Activated naive CD4-positive, alpha-beta T cell treated with anti-CD3 and anti-CD28 coated beads, Interleukin-2, amount 50 U/mL, for 16 hours (primary cell): ENCODE data around the gene SNRPD2.

ENCODE experiments used
- DNase-seq: peaks from one replicate; pipeline ENCODE4 v3.0.0-alpha.2; 2020

Gene SNRPD2

GRCh38 chr19:45653634-45654033, 38.1 kb downstream of the SNRPD2 start:
- no peak for DNase-seq

- DNase-seq, result no peak
Measured at GRCh38 chr19:45650722-45651121, 41.0 kb downstream of the SNRPD2 start.

- no peak for DNase-seq
Measured at GRCh38 chr19:45646345-45646698, 45.4 kb downstream of the SNRPD2 start.

- DNase-seq, result peak; percentile 86
Measured at GRCh38 chr19:45645631-45646344, 46.0 kb downstream of the SNRPD2 start.

GRCh38 chr19:45645068-45645630, 46.6 kb downstream of the SNRPD2 start:
- no peak for DNase-seq

GRCh38 chr19:45643927-45644771, 47.6 kb downstream of the SNRPD2 start:
- no peak for DNase-seq

GRCh38 chr19:45643024-45643926, 48.5 kb downstream of the SNRPD2 start:
- peak; percentile 96 for DNase-seq

- peak; percentile 67 for DNase-seq
Measured at GRCh38 chr19:45641274-45642105, 50.3 kb downstream of the SNRPD2 start.

GRCh38 chr19:45640849-45641273, 50.9 kb downstream of the SNRPD2 start:
- peak; percentile 46 for DNase-seq

- peak; percentile 64 for DNase-seq
Measured at GRCh38 chr19:45638930-45639729, 52.6 kb downstream of the SNRPD2 start, which contains the start of gene EML2. Gene EML2, minus strand, starts transcription at chr19:45639397. Its CDS starts 21 bp downstream, at chr19:45639376.

- no peak for DNase-seq
Measured at GRCh38 chr19:45637890-45638667, 53.7 kb downstream of the SNRPD2 start.
